Gastroesophageal sphincter (tissue), 4 donors: ENCODE measurements around the gene FOXN3. TPM values are rescaled to one million over a fixed set of nuclear protein-coding genes. Genes with fewer than 3 reads are reported as not detected.

Source experiments
- ATAC-seq: fragments of 150-250 bp; one replicate; pipeline ENCODE4 v1.9.1; 2016; ENCODE audit warnings: mild to moderate bottlenecking, moderate library complexity
- H3K27ac ChIP-seq, 4 donors: fragments of 200-600 bp; sonication (generic) in 3 of 4; 1 replicate in 3 of 4; 2 replicates in 1 of 4; pipeline ENCODE4 v1.5.1; 2016 to 2019
- H3K27me3 ChIP-seq: fragments of 200-600 bp; sonication (generic); one replicate; pipeline ENCODE4 v1.5.1; 2019
- H3K36me3 ChIP-seq, 2 donors: fragments of 200-600 bp; sonication (generic); one replicate each; pipeline ENCODE4 v1.5.1; 2019; ENCODE audit warnings: control low read depth in 1 of 2
- H3K4me1 ChIP-seq, 3 donors: fragments of 200-600 bp; sonication (generic); 1 replicate in 2 of 3; 2 replicates in 1 of 3; pipeline ENCODE4 v1.5.1; 2016 to 2019; ENCODE audit warnings: control low read depth in 2 of 3
- H3K4me3 ChIP-seq, 2 donors: fragments of 200-600 bp; sonication (generic); one replicate each; pipeline ENCODE4 v1.5.1; 2019; ENCODE audit warnings: mild to moderate bottlenecking in 1 of 2, moderate library complexity in 1 of 2
- H3K9me3 ChIP-seq, 3 donors: fragments of 200-600 bp; sonication (generic); one replicate each; pipeline ENCODE4 v1.5.1; 2017 to 2019; ENCODE audit warnings: control low read depth in 2 of 3
- EP300 ChIP-seq: sonication (generic); formaldehyde crosslinking; IDR thresholded peaks from one replicate; pipeline ENCODE4 v1.6.1; 2017; ENCODE audit warnings: antibody characterized with exemption, mild to moderate bottlenecking
- POLR2A ChIP-seq, 2 donors: fragments of 450-650 bp; IDR thresholded peaks; one replicate each; pipeline ENCODE4 v1.6.1; 2017; ENCODE audit warnings: antibody characterized with exemption in 2 of 2, mild to moderate bottlenecking in 2 of 2, moderate library complexity in 1 of 2
- POLR2AphosphoS5 ChIP-seq: sonication (generic); formaldehyde crosslinking; IDR thresholded peaks from one replicate; pipeline ENCODE4 v1.6.1; 2017; ENCODE audit warnings: antibody characterized with exemption
- WGBS, 2 donors: methylation state at CpG; one replicate each; pipeline ENCODE4 v1.1.5; 2018; ENCODE audit warnings: low coverage in 1 of 2; 5-methylcytosine and 5-hydroxymethylcytosine counted together
- total RNA-seq, 4 donors: library from RNA; depleted of rRNA; stranded (reverse); fragments of >200 nt; gene quantifications; one replicate each; pipeline ENCODE4 v1.1.0, GENCODE V29; 2016
- TF ChIP-seq, protein P1 (sequence below), 4 experiments: fragments of 200-600 bp in 2 of 4; fragments of 450-650 bp in 2 of 4; sonication (generic) in 1 of 4; IDR thresholded peaks; one replicate each; pipeline ENCODE4 v1.5.1; 2017 to 2019; ENCODE audit warnings: antibody characterized with exemption in 4 of 4, mild to moderate bottlenecking in 2 of 4, moderate library complexity in 2 of 4

FOXN3 gene
- total RNA-seq, 4 donors from 2014 or later, result 116 to 172 (median 136) TPM

DNA sequence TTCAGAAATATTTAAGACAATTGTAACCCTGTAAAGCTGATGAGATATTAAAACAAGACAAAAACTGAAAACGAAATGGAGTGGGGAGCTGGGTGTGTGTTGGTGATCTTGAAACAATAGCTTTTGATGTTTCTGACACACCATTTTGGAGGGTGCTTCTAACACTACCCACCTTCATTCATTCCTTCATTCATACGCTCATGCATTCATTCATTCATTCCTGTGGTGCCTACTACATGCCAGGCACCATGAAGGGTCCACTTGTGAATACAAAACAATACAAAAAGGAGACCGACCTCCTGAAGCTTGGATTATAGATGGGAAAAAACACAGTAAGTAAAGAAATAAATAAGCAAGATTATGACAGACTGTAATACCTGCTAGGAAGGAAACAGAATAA, 60.5 kb downstream of the FOXN3 start:
- 59 to 76% methylated on average over 2 to 3 of the region's 3 CpGs for WGBS, 2 donors
- H3K36me3 ChIP-seq, result no peaks in the 10 kb centered on the region
- peaks cover 9 to 50% (median 27%) of the 10 kb centered on the region in 3 donors for H3K4me1 ChIP-seq
- H3K9me3 ChIP-seq, result no peaks in the 10 kb centered on the region
- ATAC-seq, result no peak
- no peaks in the 10 kb centered on the region for H3K27me3 ChIP-seq
- TF ChIP-seq, protein P1, sequence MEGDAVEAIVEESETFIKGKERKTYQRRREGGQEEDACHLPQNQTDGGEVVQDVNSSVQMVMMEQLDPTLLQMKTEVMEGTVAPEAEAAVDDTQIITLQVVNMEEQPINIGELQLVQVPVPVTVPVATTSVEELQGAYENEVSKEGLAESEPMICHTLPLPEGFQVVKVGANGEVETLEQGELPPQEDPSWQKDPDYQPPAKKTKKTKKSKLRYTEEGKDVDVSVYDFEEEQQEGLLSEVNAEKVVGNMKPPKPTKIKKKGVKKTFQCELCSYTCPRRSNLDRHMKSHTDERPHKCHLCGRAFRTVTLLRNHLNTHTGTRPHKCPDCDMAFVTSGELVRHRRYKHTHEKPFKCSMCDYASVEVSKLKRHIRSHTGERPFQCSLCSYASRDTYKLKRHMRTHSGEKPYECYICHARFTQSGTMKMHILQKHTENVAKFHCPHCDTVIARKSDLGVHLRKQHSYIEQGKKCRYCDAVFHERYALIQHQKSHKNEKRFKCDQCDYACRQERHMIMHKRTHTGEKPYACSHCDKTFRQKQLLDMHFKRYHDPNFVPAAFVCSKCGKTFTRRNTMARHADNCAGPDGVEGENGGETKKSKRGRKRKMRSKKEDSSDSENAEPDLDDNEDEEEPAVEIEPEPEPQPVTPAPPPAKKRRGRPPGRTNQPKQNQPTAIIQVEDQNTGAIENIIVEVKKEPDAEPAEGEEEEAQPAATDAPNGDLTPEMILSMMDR (IDR thresholded peaks at IDR 0.05), result no peak
- TF ChIP-seq POLR2AphosphoS5 (no peak), POLR2A (IDR thresholded peaks at IDR 0.05) (no peak), EP300 (no peak)
- H3K27ac ChIP-seq, result no peak overlapping the region
- H3K4me3 ChIP-seq, result no peak overlapping the region

DNA sequence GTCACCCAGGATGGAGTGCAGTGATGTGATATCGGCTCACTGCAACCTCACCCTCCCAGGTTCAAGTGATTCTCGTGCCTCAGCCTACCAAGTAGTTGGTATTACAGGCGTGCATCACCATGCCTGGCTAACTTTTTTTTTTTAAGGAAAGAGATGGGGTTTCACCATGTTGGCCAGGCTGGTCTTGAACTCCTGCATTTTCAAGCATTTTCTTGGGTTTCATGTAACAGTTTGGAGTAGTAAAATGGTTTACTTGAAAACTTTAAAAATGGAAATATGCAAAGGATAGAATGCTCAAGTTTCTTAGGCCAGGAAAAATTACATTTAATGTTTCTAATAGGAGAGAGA, 63.3 kb downstream of the FOXN3 start:
- ATAC-seq, result no peak
- 82 to 94% methylated on average over 2 to 3 of the region's 3 CpGs for WGBS, 2 donors
- H3K9me3 ChIP-seq, result no peaks in the 10 kb centered on the region
- peaks cover 0 to 3% of the 10 kb centered on the region in 2 donors for H3K36me3 ChIP-seq
- H3K4me3 ChIP-seq, result no peak overlapping the region
- H3K27me3 ChIP-seq, result no peaks in the 10 kb centered on the region
- H3K27ac ChIP-seq, result no peak overlapping the region
- peaks cover 14 to 58% (median 23%) of the 10 kb centered on the region in 3 donors for H3K4me1 ChIP-seq
- TF ChIP-seq POLR2A (IDR thresholded peaks at IDR 0.05), result no peak
- TF ChIP-seq, protein P1 (IDR thresholded peaks at IDR 0.05), result no peak
- TF ChIP-seq EP300, result no peak
- TF ChIP-seq POLR2AphosphoS5, result no peak

DNA sequence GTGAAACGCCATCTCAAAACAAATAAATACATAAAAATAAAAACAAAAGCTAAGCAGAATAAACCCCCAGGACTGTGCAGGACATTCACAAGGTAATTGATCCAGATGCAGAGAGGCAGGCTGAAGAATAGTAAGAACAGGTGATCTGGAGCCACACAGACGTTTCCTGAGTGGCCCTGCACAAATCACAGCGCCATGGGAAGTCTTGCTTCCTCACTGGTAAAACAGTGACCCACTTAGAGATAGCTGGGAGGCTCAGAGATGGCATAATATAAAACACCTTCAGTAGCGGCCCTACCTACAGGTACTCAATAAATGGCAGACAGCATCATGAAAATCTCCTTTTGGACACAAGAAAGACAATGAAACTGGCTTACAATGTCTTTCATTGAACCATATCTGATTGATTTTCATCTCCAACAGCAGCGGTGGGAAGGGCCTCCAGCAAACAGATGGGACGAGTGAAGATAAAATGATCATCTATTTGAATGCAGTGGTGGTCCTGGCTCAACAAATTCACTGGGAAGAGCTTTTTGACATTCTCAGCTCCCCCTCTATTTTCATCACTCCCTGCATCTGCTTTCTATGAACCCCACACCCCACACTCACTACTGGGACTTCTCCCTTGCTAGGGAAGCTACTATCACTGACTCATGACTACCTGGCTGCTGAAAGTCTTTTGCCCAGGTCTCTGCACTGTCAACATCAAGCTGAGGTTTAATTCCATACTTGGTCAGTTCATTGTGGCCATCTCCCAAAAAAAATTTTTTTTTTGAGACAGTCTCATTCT, 63.9 kb downstream of the FOXN3 start:
- H3K36me3 ChIP-seq, result peaks cover 0 to 9% of the 10 kb centered on the region in 2 donors
- H3K4me1 ChIP-seq, result peaks cover 14 to 58% (median 23%) of the 10 kb centered on the region in 3 donors
- peak overlapping the region in 3 of 4 donors; percentile 25 to 81 (median 78) for H3K27ac ChIP-seq
- 73 to 82% methylated on average over 4 to 6 of the region's 6 CpGs for WGBS, 2 donors
- no peaks in the 10 kb centered on the region for H3K27me3 ChIP-seq
- no peaks in the 10 kb centered on the region for H3K9me3 ChIP-seq
- no peak for ATAC-seq
- H3K4me3 ChIP-seq, result no peak overlapping the region
- TF ChIP-seq, protein P1 (IDR thresholded peaks at IDR 0.05), result no peak
- TF ChIP-seq POLR2A (IDR thresholded peaks at IDR 0.05), result no peak
- no peak for TF ChIP-seq POLR2AphosphoS5
- TF ChIP-seq EP300, result no peak

DNA sequence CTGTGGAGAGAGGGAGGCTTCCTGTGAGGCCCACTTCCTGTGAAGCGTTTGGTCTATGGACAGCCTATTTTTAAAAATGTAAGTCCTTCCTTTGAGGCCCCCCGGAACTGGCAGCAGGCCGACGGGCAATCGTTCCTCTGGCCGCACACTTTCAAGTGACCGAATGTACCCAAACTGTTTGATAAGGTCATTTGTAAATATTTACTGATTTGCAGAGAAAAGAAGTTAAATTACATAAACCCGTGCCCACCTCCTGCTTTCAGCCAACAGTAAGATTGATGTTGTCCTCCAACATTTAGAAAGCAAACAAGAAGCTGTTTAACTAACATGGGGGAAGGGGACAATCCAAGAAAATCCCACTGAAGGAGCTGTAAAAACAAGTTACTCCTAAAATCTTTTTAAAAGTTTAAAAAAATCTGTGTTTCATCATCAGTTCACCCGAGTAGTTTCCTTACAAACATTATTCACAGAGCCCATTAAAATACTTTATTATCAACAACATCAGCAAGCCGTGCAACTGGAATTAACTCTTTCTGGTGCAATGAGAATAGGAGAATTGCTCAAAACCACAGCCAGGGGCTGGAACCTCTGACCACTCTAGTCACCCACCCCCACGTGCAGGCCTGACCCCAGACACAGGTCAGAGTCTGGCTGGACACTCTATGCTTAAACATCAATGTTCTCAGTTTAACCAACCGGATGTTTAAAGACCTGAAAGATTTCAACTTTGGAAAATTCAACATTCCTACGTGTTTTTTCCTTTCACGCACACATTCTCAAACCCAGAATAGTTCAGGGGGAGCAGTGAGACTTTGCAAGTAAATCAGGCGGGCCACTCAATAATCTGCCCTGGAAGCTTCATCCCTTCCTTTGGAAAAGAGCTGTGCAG, 65.3 kb downstream of the FOXN3 start:
- Histone ChIP-seq H3K36me3 (peaks cover 0 to 17% of the 10 kb centered on the region in 2 donors), H3K27ac (peak overlapping the region; percentile 77 to 81 (median 78)), H3K27me3 (no peaks in the 10 kb centered on the region), H3K4me3 (no peak overlapping the region), H3K9me3 (no peaks in the 10 kb centered on the region), H3K4me1 (peaks cover 14 to 58% (median 23%) of the 10 kb centered on the region in 3 donors)
- no peak for ATAC-seq
- TF ChIP-seq, protein P1 (IDR thresholded peaks at IDR 0.05), result no peak
- TF ChIP-seq POLR2A (IDR thresholded peaks at IDR 0.05) (no peak), POLR2AphosphoS5 (no peak), EP300 (no peak)
- WGBS, 2 donors, result 9 to 12% methylated on average over 13 to 14 of the region's 15 CpGs
